ENCODE data around the gene LRRK1. TPM values are rescaled to one million over a fixed set of nuclear protein-coding genes. Genes with fewer than 3 reads are reported as not detected.

Gene LRRK1
- total RNA-seq, 4 donors from 2014 or later = 52.7 to 107 (median 82.7) TPM

- H3K4me1 ChIP-seq = peaks cover 0 to 11% (median 0%) of the 10 kb centered on the region in 4 donors
- no peaks in the 10 kb centered on the region for H3K9me3 ChIP-seq
- no peak overlapping the region for H3K4me3 ChIP-seq
- H3K27ac ChIP-seq = no peak overlapping the region
- intact Hi-C loops (cut with DNase I; ENCODE audit: low total_unique reads) (no loop called here), in situ Hi-C loops (cut with MboI; ENCODE audit: low pct_ligation_motif_present in 1 of 4, low pct_unique_long_range_greater_than_20kb in 1 of 4, low sequenced_read_pairs in 3 of 4) (no loop called here)
- TF ChIP-seq CTCF (IDR thresholded peaks at IDR 0.05) (no peak), POLR2A (IDR thresholded peaks at IDR 0.05) (no peak), EP300 (IDR thresholded peaks at IDR 0.05; ENCODE audit: low read depth) (no peak), POLR2AphosphoS5 (IDR thresholded peaks at IDR 0.05) (no peak)
- H3K36me3 ChIP-seq = peaks cover 0 to 33% (median 4%) of the 10 kb centered on the region in 4 donors
- DNase-seq = peak; percentile 3
- H3K27me3 ChIP-seq = no peaks in the 10 kb centered on the region
- WGBS, 2 donors (ENCODE audit: low coverage in 1 of 2) = 75 to 80% methylated on average over 2 to 9 of the region's 9 CpGs
Observed at GRCh38 chr15:101063212-101063611, 144.1 kb downstream of the LRRK1 start.

- H3K4me3 ChIP-seq = no peak overlapping the region
- peaks cover 0 to 27% (median 3%) of the 10 kb centered on the region in 4 donors for H3K36me3 ChIP-seq
- no peak for TF ChIP-seq CTCF (IDR thresholded peaks at IDR 0.05)
- no peak for TF ChIP-seq POLR2AphosphoS5 (IDR thresholded peaks at IDR 0.05)
- TF ChIP-seq EP300 (IDR thresholded peaks at IDR 0.05; ENCODE audit: low read depth) = no peak
- no peak for TF ChIP-seq POLR2A (IDR thresholded peaks at IDR 0.05)
- no peak overlapping the region for H3K27ac ChIP-seq
- 77% methylated on average over 26 of the region's 30 CpGs; no CpG with 5 or more reads in 1 of the 2 donors for WGBS, 2 donors (ENCODE audit: low coverage in 1 of 2)
- H3K27me3 ChIP-seq = no peaks in the 10 kb centered on the region
- peaks cover 0 to 20% (median 0%) of the 10 kb centered on the region in 4 donors for H3K4me1 ChIP-seq
- DNase-seq = peak; percentile 7
- no peaks in the 10 kb centered on the region for H3K9me3 ChIP-seq
- intact Hi-C loops (cut with DNase I; ENCODE audit: low total_unique reads) (no loop called here), in situ Hi-C loops (cut with MboI; ENCODE audit: low pct_ligation_motif_present in 1 of 4, low pct_unique_long_range_greater_than_20kb in 1 of 4, low sequenced_read_pairs in 3 of 4) (no loop called here)
Observed at GRCh38 chr15:101063891-101064794, 145.0 kb downstream of the LRRK1 start.

GRCh38 chr15:101064795-101065569 lies 145.8 kb downstream of the LRRK1 start:
- no peaks in the 10 kb centered on the region for H3K9me3 ChIP-seq
- DNase-seq = peak; percentile 5
- intact Hi-C loops (cut with DNase I; ENCODE audit: low total_unique reads) (no loop called here), in situ Hi-C loops (cut with MboI; ENCODE audit: low pct_ligation_motif_present in 1 of 4, low pct_unique_long_range_greater_than_20kb in 1 of 4, low sequenced_read_pairs in 3 of 4) (no loop called here)
- no peak overlapping the region for H3K27ac ChIP-seq
- 92 to 100% methylated on average over 1 to 14 of the region's 19 CpGs for WGBS, 2 donors (ENCODE audit: low coverage in 1 of 2)
- TF ChIP-seq EP300 (IDR thresholded peaks at IDR 0.05; ENCODE audit: low read depth) (no peak), CTCF (IDR thresholded peaks at IDR 0.05) (no peak), POLR2AphosphoS5 (IDR thresholded peaks at IDR 0.05) (no peak), POLR2A (IDR thresholded peaks at IDR 0.05) (no peak)
- H3K4me1 ChIP-seq = peaks cover 0 to 17% (median 1%) of the 10 kb centered on the region in 4 donors
- no peak overlapping the region for H3K4me3 ChIP-seq
- H3K27me3 ChIP-seq = no peaks in the 10 kb centered on the region
- peaks cover 0 to 20% (median 3%) of the 10 kb centered on the region in 4 donors for H3K36me3 ChIP-seq

All from transverse colon (tissue), 4 donors.